ENCODE measurements around the gene MSANTD4. TPM values are rescaled to one million over a fixed set of nuclear protein-coding genes. Genes with fewer than 3 reads are reported as not detected.

Gene MSANTD4
- total and polyA plus RNA-seq, 2 donors (not counting 1 experiment from before 2014, with no cell fraction given): 2.4 to 20.0 TPM

- Histone ChIP-seq H3K36me3 (replicated peaks in 1 of 2; ENCODE audit: control extremely low read depth in 1 of 2, control insufficient read depth in 1 of 2, extremely low read depth in 1 of 2, insufficient read depth in 2 of 2, low read length in 1 of 2) (peaks cover 0 to 4% of the 10 kb centered on the region in 2 experiments), H3K4me3 (ENCODE audit: control extremely low read depth in 1 of 5, extremely low read depth in 1 of 5, insufficient read depth in 1 of 5, low read depth in 2 of 5, low read length in 4 of 5) (no peak overlapping the region), H3K9me3 (ENCODE audit: control extremely low read depth in 1 of 3, control insufficient read depth in 2 of 3, insufficient read depth in 1 of 3, low read length in 2 of 3) (no peaks in the 10 kb centered on the region), H3K79me2 (ENCODE audit: control insufficient read depth, insufficient read depth, low read length) (no peaks in the 10 kb centered on the region), H3K4me1 (ENCODE audit: control insufficient read depth in 2 of 2, insufficient read depth in 2 of 2, low read length in 2 of 2) (no peaks in the 10 kb centered on the region), H2AFZ (ENCODE audit: insufficient read depth, low read depth, low read length, poor library complexity, severe bottlenecking) (no peak overlapping the region), H3K27ac (ENCODE audit: low read length in 2 of 2) (no peak overlapping the region), H4K20me1 (ENCODE audit: control insufficient read depth, insufficient read depth, low read length, poor library complexity, severe bottlenecking) (no peaks in the 10 kb centered on the region), H3K4me2 (replicated peaks; ENCODE audit: low read depth, low read length, poor library complexity, severe bottlenecking) (no peak overlapping the region), H3K27me3 (replicated peaks in 1 of 4; ENCODE audit: control extremely low read depth in 1 of 4, control insufficient read depth in 3 of 4, insufficient read depth in 4 of 4, low read length in 3 of 4) (no peaks in the 10 kb centered on the region), H3K9ac (ENCODE audit: low read length) (no peak overlapping the region)
- Mint-ChIP-seq H3K4me3 (no peak overlapping the region), H3K27me3 (no peaks in the 10 kb centered on the region), H3K4me1 (no peaks in the 10 kb centered on the region), H3K9me3 (ENCODE audit: insufficient read depth) (peaks cover 3% of the 10 kb centered on the region), H3K27ac (no peak overlapping the region)
- no peak for TF ChIP-seq CTCF (IDR thresholded peaks at IDR 0.05)
- no peak for TF ChIP-seq EZH2 (IDR thresholded peaks at IDR 0.05; ENCODE audit: borderline replicate concordance, insufficient read depth, low read depth, low read length, poor library complexity, severe bottlenecking)
- DNase-seq: no peak
- intact Hi-C loops (cut with micrococcal nuclease): no loop called here
- no peak for ATAC-seq (ENCODE audit: low read depth)
- no CpG with 5 or more reads among the region's 2 CpGs for WGBS (ENCODE audit: insufficient coverage)
- POLR2A ChIA-PET: no interaction called here
- CTCF ChIA-PET: no interaction called here
Observed at GRCh38 chr11:105989124-105989523, 32.9 kb downstream of the MSANTD4 start.

- no peaks in the 10 kb centered on the region for H3K36me3 ChIP-seq (replicated peaks in 1 of 2; ENCODE audit: control extremely low read depth in 1 of 2, control insufficient read depth in 1 of 2, extremely low read depth in 1 of 2, insufficient read depth in 2 of 2, low read length in 1 of 2)
- ATAC-seq (ENCODE audit: low read depth) (no peak), DNase-seq (no peak)
- no peaks in the 10 kb centered on the region for H3K27me3 Mint-ChIP-seq
- no peaks in the 10 kb centered on the region for H3K4me1 Mint-ChIP-seq
- H3K9ac ChIP-seq (ENCODE audit: low read length): no peak overlapping the region
- H4K20me1 ChIP-seq (ENCODE audit: control insufficient read depth, insufficient read depth, low read length, poor library complexity, severe bottlenecking): no peaks in the 10 kb centered on the region
- intact Hi-C loops (cut with micrococcal nuclease): no loop called here
- no peaks in the 10 kb centered on the region for H3K79me2 ChIP-seq (ENCODE audit: control insufficient read depth, insufficient read depth, low read length)
- no peak overlapping the region for H3K4me3 Mint-ChIP-seq
- no peak overlapping the region for H2AFZ ChIP-seq (ENCODE audit: insufficient read depth, low read depth, low read length, poor library complexity, severe bottlenecking)
- H3K4me2 ChIP-seq (replicated peaks; ENCODE audit: low read depth, low read length, poor library complexity, severe bottlenecking): no peak overlapping the region
- 100% methylated on average over 1 of the region's 3 CpGs for WGBS (ENCODE audit: insufficient coverage)
- no peak overlapping the region for H3K27ac Mint-ChIP-seq
- no peaks in the 10 kb centered on the region for H3K9me3 ChIP-seq (ENCODE audit: control extremely low read depth in 1 of 3, control insufficient read depth in 2 of 3, insufficient read depth in 1 of 3, low read length in 2 of 3)
- no peaks in the 10 kb centered on the region for H3K27me3 ChIP-seq (replicated peaks in 1 of 4; ENCODE audit: control extremely low read depth in 1 of 4, control insufficient read depth in 3 of 4, insufficient read depth in 4 of 4, low read length in 3 of 4)
- H3K9me3 Mint-ChIP-seq (ENCODE audit: insufficient read depth): no peaks in the 10 kb centered on the region
- POLR2A ChIA-PET: no interaction called here
- no peak for TF ChIP-seq EZH2 (IDR thresholded peaks at IDR 0.05; ENCODE audit: borderline replicate concordance, insufficient read depth, low read depth, low read length, poor library complexity, severe bottlenecking)
- no peak for TF ChIP-seq CTCF (IDR thresholded peaks at IDR 0.05)
- no peaks in the 10 kb centered on the region for H3K4me1 ChIP-seq (ENCODE audit: control insufficient read depth in 2 of 2, insufficient read depth in 2 of 2, low read length in 2 of 2)
- CTCF ChIA-PET: no interaction called here
- H3K4me3 ChIP-seq (ENCODE audit: control extremely low read depth in 1 of 5, extremely low read depth in 1 of 5, insufficient read depth in 1 of 5, low read depth in 2 of 5, low read length in 4 of 5): no peak overlapping the region
- no peak overlapping the region for H3K27ac ChIP-seq (ENCODE audit: low read length in 2 of 2)
Observed at GRCh38 chr11:105988197-105988596, 33.8 kb downstream of the MSANTD4 start.

Measured in B cell (primary cell).